Ishikawa (cell line): Measurements from ENCODE around the gene SEC24D.

ENCODE experiments used
- CEBPB ChIP-seq: IDR thresholded peaks from 2 replicates; pipeline ENCODE4 v1.6.1; 2012
- CREB1 ChIP-seq: IDR thresholded peaks from 2 replicates; pipeline ENCODE4 v1.6.1; 2012; ENCODE audit warnings: low read depth
- EGR1 ChIP-seq: IDR thresholded peaks from 2 replicates; pipeline ENCODE4 v1.6.1; 2012
- EP300 ChIP-seq: IDR thresholded peaks from 2 replicates; pipeline ENCODE4 v1.6.1; 2012; ENCODE audit warnings: borderline replicate concordance
- NFIC ChIP-seq: IDR thresholded peaks from 2 replicates; pipeline ENCODE4 v1.6.1; 2012
- RAD21 ChIP-seq: IDR thresholded peaks from 2 replicates; pipeline ENCODE4 v1.6.1; 2012; ENCODE audit warnings: low read depth
- REST ChIP-seq: IDR thresholded peaks from 2 replicates; pipeline ENCODE4 v1.6.1; 2012; ENCODE audit warnings: low read depth, mild to moderate bottlenecking
- TCF12 ChIP-seq: IDR thresholded peaks from 2 replicates; pipeline ENCODE4 v1.6.1; 2012; ENCODE audit warnings: low read depth
- YY1 ChIP-seq: IDR thresholded peaks from 2 replicates; pipeline ENCODE4 v1.6.1; 2012; ENCODE audit warnings: low read depth
- TF ChIP-seq, protein P1 (sequence below): IDR thresholded peaks from 2 replicates; pipeline ENCODE4 v1.6.1; 2012
- TF ChIP-seq, protein P2 (sequence below): IDR thresholded peaks from 2 replicates; pipeline ENCODE4 v1.6.1; 2012

DNA sequence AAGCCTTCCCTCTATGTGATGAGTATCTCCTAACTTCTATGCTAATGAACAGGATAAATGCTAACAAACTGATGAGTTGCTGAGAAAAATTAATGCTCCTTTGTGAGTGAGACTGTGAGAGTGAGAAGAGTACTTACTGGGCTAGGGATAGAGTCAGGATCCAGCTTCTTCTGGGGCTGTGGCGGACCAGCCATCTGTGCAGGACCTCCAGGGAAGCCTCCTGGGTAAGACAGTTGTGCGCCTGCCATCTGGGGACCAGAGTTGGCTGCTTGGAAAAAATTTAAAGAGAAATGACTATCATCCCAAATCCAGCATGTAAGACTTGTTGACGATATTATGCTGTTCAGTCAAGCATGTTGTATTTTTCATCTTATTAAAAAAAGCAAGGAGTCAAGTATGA lies 21.0 kb downstream of the SEC24D start:
- no peak for TF ChIP-seq EGR1
- TF ChIP-seq REST: no peak
- TF ChIP-seq, protein P1, sequence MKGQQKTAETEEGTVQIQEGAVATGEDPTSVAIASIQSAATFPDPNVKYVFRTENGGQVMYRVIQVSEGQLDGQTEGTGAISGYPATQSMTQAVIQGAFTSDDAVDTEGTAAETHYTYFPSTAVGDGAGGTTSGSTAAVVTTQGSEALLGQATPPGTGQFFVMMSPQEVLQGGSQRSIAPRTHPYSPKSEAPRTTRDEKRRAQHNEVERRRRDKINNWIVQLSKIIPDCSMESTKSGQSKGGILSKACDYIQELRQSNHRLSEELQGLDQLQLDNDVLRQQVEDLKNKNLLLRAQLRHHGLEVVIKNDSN: no peak
- TF ChIP-seq TCF12: no peak
- no peak for TF ChIP-seq YY1
- no peak for TF ChIP-seq CREB1
- no peak for TF ChIP-seq EP300
- TF ChIP-seq CEBPB: no peak
- no peak for TF ChIP-seq RAD21
- no peak for TF ChIP-seq NFIC
- TF ChIP-seq, protein P2, sequence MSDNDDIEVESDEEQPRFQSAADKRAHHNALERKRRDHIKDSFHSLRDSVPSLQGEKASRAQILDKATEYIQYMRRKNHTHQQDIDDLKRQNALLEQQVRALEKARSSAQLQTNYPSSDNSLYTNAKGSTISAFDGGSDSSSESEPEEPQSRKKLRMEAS: no peak
